ELF-1 (cell line): ENCODE measurements around the gene FZD2.
A peak's percentile ranks its signal among the peaks of the same experiment; 100 is the strongest.
"Not testable (repeated sequence)": the region's sequence is repeated elsewhere in the genome, so short reads cannot be mapped to it uniquely, and the experiment has no call there.

Experiments
- DNase-seq: peaks from one replicate; pipeline ENCODE4 v3.0.0-alpha.2; 2016; ENCODE audit warnings: low read depth, low spot score

Gene FZD2

GRCh38 chr17:44575403-44575802, 18.1 kb downstream of the FZD2 start:
- no peak for DNase-seq

- no peak for DNase-seq
These were observed 21.7 kb downstream of the FZD2 start for GRCh38 chr17:44578947-44579346.

- no peak for DNase-seq
These were observed 24.6 kb downstream of the FZD2 start for GRCh38 chr17:44581868-44582267.

GRCh38 chr17:44584443-44584842, 27.2 kb downstream of the FZD2 start:
- peak; percentile 23 for DNase-seq

GRCh38 chr17:44585315-44585714, 28.0 kb downstream of the FZD2 start:
- peak; percentile 20 for DNase-seq

- DNase-seq = peak; percentile 86
These were observed 30.1 kb downstream of the FZD2 start for GRCh38 chr17:44587339-44587738.

GRCh38 chr17:44589316-44590071, 32.2 kb downstream of the FZD2 start:
- DNase-seq = no peak

GRCh38 chr17:44590072-44590462, 32.8 kb downstream of the FZD2 start:
- not testable (repeated sequence) for DNase-seq

- not testable (repeated sequence) for DNase-seq
These were observed 33.5 kb downstream of the FZD2 start for GRCh38 chr17:44590762-44591161.

- DNase-seq = no peak
These were observed 33.9 kb downstream of the FZD2 start for GRCh38 chr17:44591206-44591605.

- no peak for DNase-seq
These were observed 35.9 kb downstream of the FZD2 start for GRCh38 chr17:44593156-44593555.

GRCh38 chr17:44595216-44595775, 38.0 kb downstream of the FZD2 start:
- no peak for DNase-seq

- no peak for DNase-seq
These were observed 41.0 kb downstream of the FZD2 start for GRCh38 chr17:44598329-44598728.

- DNase-seq = no peak
These were observed 41.6 kb downstream of the FZD2 start for GRCh38 chr17:44598932-44599297.

- peak; percentile 86 for DNase-seq
These were observed 42.3 kb downstream of the FZD2 start for GRCh38 chr17:44599298-44600175.

- DNase-seq = no peak
These were observed 44.3 kb downstream of the FZD2 start for GRCh38 chr17:44601539-44601938.

GRCh38 chr17:44601973-44602372, 44.7 kb downstream of the FZD2 start:
- DNase-seq = no peak

GRCh38 chr17:44602390-44602789, 45.1 kb downstream of the FZD2 start:
- DNase-seq = no peak

GRCh38 chr17:44602970-44603369, 45.7 kb downstream of the FZD2 start:
- DNase-seq = no peak

- DNase-seq = no peak
These were observed 47.0 kb downstream of the FZD2 start for GRCh38 chr17:44604116-44604761.

- DNase-seq = no peak
These were observed 47.6 kb downstream of the FZD2 start for GRCh38 chr17:44604768-44605485.
